HCT116 (cell line): ENCODE results near the gene CLDN1. TPM values are rescaled to one million over a fixed set of nuclear protein-coding genes. Genes with fewer than 3 reads are reported as not detected.

ENCODE experiments used
- ATAC-seq: fragments of 200-7000 bp; cut with Tn5 transposase; 2 replicates; pipeline ENCODE4 v1.9.1; 2020; ENCODE audit warnings: mild to moderate bottlenecking, moderate library complexity
- BruUV-seq: library from RNA; stranded (reverse); fragments of 400-500 nt; replicated peaks from 2 replicates; lab custom pipeline; 2021; lab: Mats Ljungman, UMichigan
- CTCF ChIA-PET: fragments of 300-600 bp; sonication (Branson Sonifier 250); formaldehyde crosslinking; loops from one replicate; lab custom pipeline; 2021; ENCODE audit warnings: antibody characterized with exemption; lab: Charles Lee
- POLR2A ChIA-PET: fragments of 300-600, 350-600 bp; sonication (Branson Sonifier 250); formaldehyde crosslinking; loops from one replicate; lab custom pipeline; 2021; ENCODE audit warnings: antibody characterized with exemption; lab: Charles Lee
- RAD21 ChIA-PET, 2 experiments: fragments of 300-600 bp; sonication (Branson Sonifier 250); formaldehyde crosslinking; loops; one replicate each; lab custom pipeline; 2023; ENCODE audit warnings: low total read pairs in 2 of 2; ENCODE audit not compliant: uncharacterized antibody in 2 of 2, unreplicated experiment in 2 of 2, low non-redundant PET in 1 of 2; lab: Charles Lee
- DNase-seq: peaks from one replicate; pipeline ENCODE4 v3.0.0-alpha.2; 2010; ENCODE audit warnings: low read depth, low spot score
- H2AFZ ChIP-seq: fragments of 200-600 bp; shearing (Covaris generic), sonication (generic); 2 replicates; pipeline ENCODE4 v1.6.1; 2017; ENCODE audit warnings: low read depth, mixed run types, mixed read lengths, antibody characterized with exemption, low read length; ENCODE audit not compliant: poor library complexity, severe bottlenecking
- H3K27ac ChIP-seq: 2 replicates; pipeline ENCODE4 v1.5.1; 2012; ENCODE audit warnings: low read depth, low read length
- H3K27me3 ChIP-seq: fragments of 200-600 bp; sonication (generic); 2 replicates; pipeline ENCODE4 v1.6.1; 2016; ENCODE audit warnings: mixed run types, low read length, mixed read lengths; ENCODE audit not compliant: insufficient read depth
- H3K36me3 ChIP-seq, 2 experiments: fragments of 200-500 bp in 1 of 2; fragments of 200-600 bp in 1 of 2; sonication (Bioruptor generic) in 1 of 2; sonication (generic) in 1 of 2; 2 replicates each; pipeline versions ENCODE4 v1.5.1 to v1.6.1; 2014 to 2016; ENCODE audit warnings: low read length in 2 of 2, inconsistent platforms in 1 of 2, mixed read lengths in 1 of 2, mixed run types in 1 of 2; ENCODE audit not compliant: insufficient read depth in 2 of 2, control insufficient read depth in 1 of 2
- H3K4me1 ChIP-seq, 2 experiments: fragments of 200-600 bp in 1 of 2; sonication (generic) in 1 of 2; 2 replicates each; pipeline versions ENCODE4 v1.5.1 to v1.6.1; 2012 to 2017; ENCODE audit warnings: low read length in 2 of 2, inconsistent platforms in 1 of 2, mild to moderate bottlenecking in 1 of 2, mixed read lengths in 1 of 2, mixed run types in 1 of 2, moderate library complexity in 1 of 2; ENCODE audit not compliant: insufficient read depth in 2 of 2, control insufficient read depth in 1 of 2
- H3K4me2 ChIP-seq: fragments of 200-600 bp; sonication (generic); 2 replicates; pipeline ENCODE4 v1.6.1; 2017; ENCODE audit warnings: mixed run types, low read length, mixed read lengths
- H3K4me3 ChIP-seq, 2 experiments: fragments of 200-600 bp in 1 of 2; sonication (generic) in 1 of 2; replicated peaks in 1 of 2; 2 replicates each; pipeline ENCODE4 v1.5.1; 2011 to 2016; ENCODE audit warnings: low read length in 2 of 2, control low read depth in 1 of 2, low read depth in 1 of 2, mild to moderate bottlenecking in 1 of 2, mixed read lengths in 1 of 2, mixed run types in 1 of 2
- H3K79me2 ChIP-seq: fragments of 200-600 bp; sonication (generic); 2 replicates; pipeline ENCODE4 v1.6.1; 2017; ENCODE audit warnings: mild to moderate bottlenecking, mixed run types, low read length, moderate library complexity, mixed read lengths; ENCODE audit not compliant: insufficient read depth
- H3K9ac ChIP-seq: fragments of 200-600 bp; sonication (generic); 2 replicates; pipeline ENCODE4 v1.6.1; 2016; ENCODE audit warnings: low read length, mixed read lengths
- H3K9me2 ChIP-seq: fragments of 200-600 bp; sonication (generic), shearing (Covaris generic); 2 replicates; pipeline ENCODE4 v1.6.1; 2017; ENCODE audit warnings: mixed run types, mild to moderate bottlenecking, moderate library complexity; ENCODE audit not compliant: insufficient read depth
- H3K9me3 ChIP-seq, 2 experiments: fragments of 200-500 bp in 1 of 2; fragments of 200-600 bp in 1 of 2; sonication (Bioruptor generic) in 1 of 2; sonication (generic) in 1 of 2; 2 replicates each; pipeline ENCODE4 v1.6.1; 2014 to 2017; ENCODE audit warnings: low read length in 2 of 2, mixed read lengths in 2 of 2, inconsistent platforms in 1 of 2, low read depth in 1 of 2, mild to moderate bottlenecking in 1 of 2, mixed run types in 1 of 2, moderate library complexity in 1 of 2; ENCODE audit not compliant: control insufficient read depth in 1 of 2, insufficient read depth in 1 of 2
- H4K20me1 ChIP-seq: fragments of 200-600 bp; sonication (generic), shearing (Covaris generic); 2 replicates; pipeline ENCODE4 v1.6.1; 2017; ENCODE audit warnings: mixed run types, mild to moderate bottlenecking, moderate library complexity; ENCODE audit not compliant: insufficient read depth
- ATF3 ChIP-seq: IDR thresholded peaks from 2 replicates; pipeline ENCODE4 v1.6.1; 2012
- CBX3 ChIP-seq: IDR thresholded peaks from 2 replicates; pipeline ENCODE4 v1.6.1; 2012; ENCODE audit warnings: low read depth
- CEBPB ChIP-seq: IDR thresholded peaks from 2 replicates; pipeline ENCODE4 v1.6.1; 2012; ENCODE audit warnings: low read depth
- CTCF ChIP-seq, 3 experiments: fragments of 200-600 bp in 1 of 3; sonication (generic) in 1 of 3; IDR thresholded peaks in 2 of 3; conservative IDR thresholded peaks in 1 of 3; 2 replicates each; pipeline ENCODE4 v1.5.1; 2012 to 2017; ENCODE audit warnings: low read depth in 2 of 3, low read length in 2 of 3, antibody characterized with exemption in 1 of 3, borderline replicate concordance in 1 of 3, control low read depth in 1 of 3, mild to moderate bottlenecking in 1 of 3, mixed read lengths in 1 of 3, mixed run types in 1 of 3, moderate library complexity in 1 of 3; ENCODE audit not compliant: insufficient read depth in 1 of 3
- EGR1 ChIP-seq: IDR thresholded peaks from 2 replicates; pipeline ENCODE4 v1.6.1; 2012; ENCODE audit warnings: low read depth
- ELF1 ChIP-seq: IDR thresholded peaks from 2 replicates; pipeline ENCODE4 v1.6.1; 2012; ENCODE audit warnings: low read depth, borderline replicate concordance
- FOSL1 ChIP-seq: IDR thresholded peaks from 2 replicates; pipeline ENCODE4 v1.6.1; 2012; ENCODE audit warnings: low read depth
- JUND ChIP-seq: IDR thresholded peaks from 2 replicates; pipeline ENCODE4 v1.6.1; 2012
- POLR2AphosphoS5 ChIP-seq: IDR thresholded peaks from 2 replicates; pipeline ENCODE4 v1.6.1; 2011; ENCODE audit warnings: mild to moderate bottlenecking, low read depth, low read length, moderate library complexity
- SP1 ChIP-seq: IDR thresholded peaks from 2 replicates; pipeline ENCODE4 v1.6.1; 2012; ENCODE audit warnings: low read depth
- TCF7L2 ChIP-seq: IDR thresholded peaks from 2 replicates; pipeline ENCODE4 v1.7.0; 2011; ENCODE audit warnings: borderline replicate concordance, inconsistent platforms; ENCODE audit not compliant: insufficient read depth, insufficient read length; ENCODE audit errors: extremely low read depth
- ZBTB33 ChIP-seq: IDR thresholded peaks from 2 replicates; pipeline ENCODE4 v1.6.1; 2011; ENCODE audit warnings: mild to moderate bottlenecking, low read length, moderate library complexity; ENCODE audit not compliant: insufficient replicate concordance; ENCODE audit errors: extremely low read depth
- ZFX ChIP-seq: fragments of 450-650 bp; IDR thresholded peaks from 2 replicates; pipeline ENCODE4 v1.6.1; 2017
- intact Hi-C: fragments of 100-400 bp; cut with micrococcal nuclease; formaldehyde crosslinking; loops from 2 replicates; pipeline ENCODE4 v1.10.0; 2022
- total RNA-seq: library from RNA; stranded (reverse); gene quantifications from one replicate; pipeline ENCODE4 v1.2.1, GENCODE V29; 2021; ENCODE audit not compliant: unreplicated experiment

CLDN1 gene
- total RNA-seq, 1 experiment from 2014 or later = 0.20 TPM

- ATAC-seq = no peak
- no TSS peak for BruUV-seq
- POLR2A ChIA-PET = no interaction called here
These were observed 39.5 kb upstream of the CLDN1 start for GRCh38 chr3:190361791-190362190.

More at GRCh38 chr3:190361791-190362190, 39.5 kb upstream of the CLDN1 start:
- H3K4me3 ChIP-seq = no peak overlapping the region
- H3K4me2 ChIP-seq = no peak overlapping the region
- CTCF ChIA-PET = no interaction called here
- no peaks in the 10 kb centered on the region for H3K79me2 ChIP-seq
- no peak for DNase-seq
- H3K9me3 ChIP-seq = no peaks in the 10 kb centered on the region
- no peak overlapping the region for H2AFZ ChIP-seq
- no peak for TF ChIP-seq FOSL1
- no peak for TF ChIP-seq POLR2AphosphoS5
- TF ChIP-seq CBX3 = no peak
- no peak for TF ChIP-seq EGR1
- no peak for TF ChIP-seq SP1
- no peak for TF ChIP-seq ELF1
- TF ChIP-seq ZFX = no peak
- no peak for TF ChIP-seq ATF3
- no peak for TF ChIP-seq CTCF (IDR thresholded peaks at IDR 0.05 in 2 of 3, conservative IDR thresholded peaks at IDR 0.05 in 1 of 3; ENCODE audit: borderline replicate concordance in 1 of 3, insufficient read depth in 1 of 3, low read depth in 2 of 3, low read length in 2 of 3)
- TF ChIP-seq CEBPB = no peak
- TF ChIP-seq TCF7L2 = no peak
- TF ChIP-seq ZBTB33 = no peak
- no peak for TF ChIP-seq JUND
- TF ChIP-seq, all 23 proteins: peak for 0
- H3K27ac ChIP-seq = no peak overlapping the region
- no peak overlapping the region for H3K9ac ChIP-seq
- H3K27me3 ChIP-seq = no peaks in the 10 kb centered on the region
- H4K20me1 ChIP-seq = no peaks in the 10 kb centered on the region
- H3K36me3 ChIP-seq = no peaks in the 10 kb centered on the region
- H3K9me2 ChIP-seq = no peaks in the 10 kb centered on the region
- intact Hi-C loops = no loop called here
- RAD21 ChIA-PET = no interaction called here
- H3K4me1 ChIP-seq = no peaks in the 10 kb centered on the region
